Right lobe of liver (tissue), 4 donors: ENCODE results near the gene DEFB108B.

ENCODE experiments used
- CTCF ChIP-seq, 4 donors: fragments of 200-600 bp in 3 of 4; fragments of 450-650 bp in 1 of 4; IDR thresholded peaks; one replicate each; pipeline versions ENCODE4 v1.5.1 to v1.8.0; 2016 to 2022; ENCODE audit warnings: antibody characterized with exemption in 4 of 4, mild to moderate bottlenecking in 2 of 4
- POLR2A ChIP-seq: fragments of 450-650 bp; IDR thresholded peaks from one replicate; pipeline ENCODE4 v1.6.1; 2017; ENCODE audit warnings: antibody characterized with exemption, mild to moderate bottlenecking
- donor health status: DM: no; HTN: no; CAD: no.
- donor health status: DM: no; HTN: no; CAD: no.
- donor health status: DM: no; HTN: yes; CAD: no.

- TF ChIP-seq CTCF (IDR thresholded peaks at IDR 0.05) (no peak), POLR2A (no peak)
Observed at GRCh38 chr11:71843858-71844257, 10.9 kb downstream of the DEFB108B start.
